Stimulated activated CD4-positive, alpha-beta T cell treated with anti-CD3 and anti-CD28 coated beads, Interleukin-1b, Interleukin-23, amount 100 ng/mL, for 48 hours (primary cell): ENCODE measurements around the gene THADA.
"Not testable (repeated sequence)": the region's sequence is repeated elsewhere in the genome, so short reads cannot be mapped to it uniquely, and the experiment has no call there.

Experiments used
- DNase-seq: peaks from one replicate; pipeline ENCODE4 v3.0.0-alpha.2; 2020

Gene THADA

DNA sequence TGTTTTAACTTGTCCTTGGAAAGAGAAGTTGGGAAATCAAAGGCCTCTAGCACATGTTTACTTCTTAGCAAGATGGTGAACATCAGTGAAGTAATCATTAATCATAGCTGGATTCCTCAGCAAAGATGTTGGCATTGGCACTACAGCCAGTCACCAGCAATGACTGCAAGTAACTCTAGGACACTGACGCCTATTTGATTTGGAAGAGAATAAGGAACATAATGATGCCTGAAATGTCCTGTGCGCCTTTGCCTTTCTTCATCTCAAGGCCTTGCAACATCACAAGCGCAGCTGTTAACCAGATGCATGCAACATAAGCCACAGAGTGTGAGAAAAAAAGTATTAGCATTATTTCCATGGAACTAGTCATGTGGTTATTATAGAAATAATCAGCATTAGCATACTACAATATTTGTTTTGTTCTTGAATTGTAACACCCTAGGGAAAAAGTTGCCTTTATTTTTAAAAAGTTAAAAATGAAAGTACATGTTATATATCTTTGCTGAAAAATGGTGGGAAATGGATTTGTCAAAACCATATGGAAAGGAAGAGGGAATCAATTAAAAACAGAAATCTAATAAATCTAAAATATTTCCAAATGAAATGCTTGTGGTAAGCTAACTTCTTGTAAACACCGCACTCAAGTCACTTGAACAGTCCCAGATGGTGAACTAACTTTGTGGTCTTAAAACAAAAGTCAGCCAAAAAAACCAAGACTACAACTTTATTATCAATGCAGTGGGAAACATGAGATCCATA lies 55.6 kb downstream of the THADA start:
- DNase-seq, result no peak

- DNase-seq, result no peak
Observed at GRCh38 chr2:43539436-43539835, 56.4 kb downstream of the THADA start.

DNA sequence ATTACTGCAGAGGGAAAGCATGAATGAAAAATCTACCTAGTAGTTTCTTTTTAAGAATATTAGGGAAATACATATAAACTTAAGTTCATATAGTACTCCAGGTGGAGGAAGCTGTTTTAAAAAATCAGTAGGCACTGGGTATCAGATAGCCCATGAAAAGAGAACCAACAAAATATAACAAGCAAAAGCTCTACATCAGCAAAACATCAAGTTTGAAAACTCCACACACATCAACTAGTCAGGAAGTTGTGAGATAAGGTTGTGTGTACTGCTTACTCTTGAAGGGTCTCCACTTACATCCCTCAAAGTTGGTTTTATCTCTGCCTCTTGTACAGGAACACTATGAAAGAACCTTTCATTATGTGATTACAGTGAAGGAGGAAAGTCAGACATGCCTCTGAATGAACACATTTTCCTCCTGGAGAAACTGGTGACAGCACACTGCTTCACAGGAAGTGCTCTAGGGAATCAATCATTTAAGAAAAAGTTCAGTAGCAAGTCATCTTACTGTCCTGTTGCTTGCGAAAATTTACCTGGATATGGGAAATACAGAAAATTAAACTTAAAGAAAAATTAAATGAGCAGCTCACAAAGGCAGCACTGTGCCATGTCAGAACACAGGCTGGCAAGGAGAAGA lies 57.7 kb downstream of the THADA start:
- DNase-seq, result no peak

DNA sequence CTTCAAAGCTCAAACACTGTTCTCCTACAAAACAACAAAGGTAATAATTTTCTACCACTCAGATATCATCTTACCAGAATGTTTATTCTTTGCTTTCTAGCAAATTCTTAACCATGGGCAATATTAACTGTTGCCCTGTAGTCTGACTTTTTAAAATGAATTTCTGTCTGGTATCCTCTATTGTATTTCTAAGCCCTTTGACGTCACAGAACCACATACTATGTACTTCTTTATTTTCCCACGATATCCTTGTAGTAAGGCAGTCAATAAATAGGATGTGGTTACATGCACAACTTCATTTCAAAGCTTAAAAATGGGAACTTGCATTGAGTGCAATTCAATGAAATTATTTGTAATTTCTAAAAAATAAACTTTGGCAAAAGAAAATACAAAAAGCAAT lies 58.7 kb downstream of the THADA start:
- DNase-seq, result no peak

DNA sequence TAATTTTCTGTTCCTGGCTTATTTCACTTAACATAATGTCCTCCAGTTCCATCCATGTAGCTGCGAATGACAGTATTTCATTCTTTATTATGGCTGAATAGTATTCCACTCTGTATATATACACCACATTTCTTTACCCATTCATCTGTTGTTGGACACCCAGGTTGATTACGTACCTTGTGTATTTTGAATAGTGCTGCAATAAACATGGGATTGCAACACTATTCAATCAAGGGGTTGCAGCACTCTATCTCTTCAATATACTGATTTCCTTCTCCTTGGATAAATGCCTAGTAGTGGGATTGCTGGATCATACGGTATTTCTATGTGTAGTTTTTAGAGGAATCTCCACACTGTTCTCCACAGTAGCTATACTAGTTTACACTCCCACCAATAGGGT lies 61.3 kb downstream of the THADA start:
- no peak for DNase-seq

DNA sequence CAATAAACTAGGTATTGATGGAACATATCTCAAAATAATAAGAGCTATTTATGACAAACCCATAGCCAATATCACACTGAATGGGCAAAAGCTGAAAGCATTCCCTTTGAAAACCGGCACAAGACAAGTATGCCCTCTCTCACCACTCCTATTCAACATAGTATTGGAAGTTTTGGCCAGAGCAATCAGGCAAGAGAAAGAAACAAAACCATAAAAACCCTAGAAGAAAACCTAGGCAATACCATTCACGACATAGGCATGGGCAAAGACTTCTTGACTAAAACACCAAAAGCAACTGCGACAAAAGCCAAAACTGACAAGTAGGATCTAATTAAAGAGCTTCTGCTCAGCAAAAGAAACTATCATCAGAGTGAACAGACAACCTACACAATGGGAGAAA lies 63.3 kb downstream of the THADA start:
- DNase-seq, result not testable (repeated sequence)

- no peak for DNase-seq
Observed at GRCh38 chr2:43531251-43531650, 64.6 kb downstream of the THADA start.

DNA sequence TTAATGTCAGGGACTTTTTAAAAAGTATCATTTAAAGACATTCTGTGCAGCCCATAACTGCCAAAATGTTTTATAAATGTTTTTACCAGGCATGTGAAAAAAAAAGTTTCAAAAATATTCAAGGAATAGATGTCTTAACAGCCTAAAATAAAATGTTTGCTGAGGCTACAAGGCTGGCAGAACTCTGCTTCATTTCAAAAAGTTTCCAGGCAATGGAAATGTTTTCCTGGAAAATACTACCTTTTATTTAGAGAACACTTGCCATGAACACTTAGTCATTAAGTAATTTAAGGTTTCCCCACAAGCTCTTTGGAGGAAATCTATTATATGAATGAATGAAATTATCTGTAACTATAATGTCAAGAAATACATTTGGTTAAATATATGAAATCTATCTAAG lies 68.8 kb downstream of the THADA start:
- DNase-seq, result no peak

GRCh38 chr2:43525506-43525905 lies 70.3 kb downstream of the THADA start:
- DNase-seq, result no peak

DNA sequence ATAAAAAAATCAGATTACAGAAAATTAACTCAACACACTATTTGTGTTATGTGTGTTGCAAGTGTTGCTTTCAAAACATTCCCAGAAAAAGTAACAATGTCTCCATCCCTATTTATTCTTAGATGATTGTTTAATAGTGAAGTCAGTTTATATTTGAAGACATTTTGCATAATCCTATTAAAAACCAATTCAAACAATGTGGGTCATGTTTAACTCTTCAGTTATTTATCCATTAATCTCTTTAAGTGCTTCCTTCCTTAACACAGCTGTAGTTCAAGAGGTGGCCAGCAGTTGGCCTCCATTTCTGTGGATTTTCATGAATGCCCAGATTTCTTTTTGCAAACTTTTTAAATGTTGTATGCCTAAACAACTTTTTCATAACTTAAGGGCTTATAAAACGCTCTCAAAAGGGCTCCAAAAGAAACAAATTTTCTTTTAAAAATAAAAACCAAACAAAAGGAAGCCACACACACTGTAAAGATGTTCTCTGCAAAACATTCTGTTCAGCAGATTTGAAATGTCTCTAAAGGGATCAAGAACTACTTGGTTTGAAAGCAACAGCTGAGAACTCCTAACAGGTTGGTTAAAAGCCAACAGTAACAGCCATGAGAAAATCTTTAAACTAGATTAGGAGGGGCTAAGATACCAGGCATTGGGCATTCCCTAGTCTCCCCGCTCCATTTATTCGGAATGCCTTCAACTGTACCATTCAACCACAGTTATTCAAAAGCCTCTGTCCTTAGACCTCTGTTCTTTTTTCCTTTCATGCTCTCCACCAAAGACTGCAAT lies 71.5 kb downstream of the THADA start:
- no peak for DNase-seq

DNA sequence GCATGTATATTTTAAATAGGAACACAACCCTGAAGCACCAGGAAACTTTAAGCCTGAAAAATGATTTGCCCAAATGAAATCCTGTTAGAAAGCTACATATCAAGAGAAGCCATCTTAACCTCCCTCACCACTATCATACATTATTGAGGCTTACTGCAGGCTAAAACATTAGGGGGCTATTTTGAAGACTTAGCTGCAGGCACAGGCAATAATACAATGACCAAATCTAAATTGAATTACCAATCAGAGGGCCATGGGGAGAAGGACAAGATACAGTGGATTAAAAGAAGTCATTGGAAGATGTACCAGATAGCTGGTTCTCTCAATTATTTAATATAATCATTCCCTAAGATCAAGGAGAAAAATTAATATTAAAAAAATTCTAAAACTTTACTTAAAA lies 73.7 kb downstream of the THADA start:
- no peak for DNase-seq

- DNase-seq, result no peak
Observed at GRCh38 chr2:43521568-43521967, 74.3 kb downstream of the THADA start.

DNA sequence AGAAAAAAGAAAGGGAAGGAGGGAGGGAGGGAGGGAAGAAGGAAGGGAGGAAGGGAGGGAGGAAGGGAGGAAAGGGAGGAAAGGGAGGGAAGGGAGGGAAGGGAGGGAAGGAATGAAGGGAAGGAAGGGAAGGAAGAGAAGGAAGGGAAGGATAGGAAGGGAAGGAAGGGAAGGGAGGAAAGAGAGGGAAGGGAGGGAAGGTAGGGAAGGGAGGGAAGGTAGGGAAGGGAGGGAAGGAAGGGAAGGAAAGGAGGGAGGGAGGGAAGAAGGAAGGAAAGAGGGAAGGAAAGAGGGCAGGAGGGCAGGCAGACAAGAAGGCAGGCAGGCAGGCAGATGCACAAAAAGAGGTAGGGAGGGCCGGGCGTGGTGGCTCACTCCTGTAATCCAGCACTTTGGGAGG lies 74.9 kb downstream of the THADA start:
- no peak for DNase-seq

- DNase-seq, result no peak
Observed at GRCh38 chr2:43519643-43520221, 76.1 kb downstream of the THADA start.

GRCh38 chr2:43518718-43519117 lies 77.1 kb downstream of the THADA start:
- no peak for DNase-seq

DNA sequence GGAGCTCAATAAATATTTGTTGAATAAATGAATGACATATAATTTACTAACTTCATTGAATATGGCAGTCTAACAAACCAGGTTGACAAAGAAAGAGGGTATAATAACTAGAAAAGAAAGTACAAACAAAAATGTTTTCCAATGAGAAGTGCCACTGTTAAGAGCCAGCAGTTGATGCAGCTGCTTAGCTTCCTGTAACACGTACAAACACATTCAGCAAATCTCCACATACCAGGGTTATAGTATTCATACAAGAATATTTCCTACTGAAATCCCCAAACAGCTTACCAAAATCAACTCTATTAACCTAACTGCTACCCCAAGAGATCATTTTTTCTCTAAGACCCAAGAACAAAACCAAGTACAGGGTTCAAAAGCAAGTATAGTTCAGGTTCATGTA lies 77.7 kb downstream of the THADA start:
- DNase-seq, result no peak

- DNase-seq, result no peak
Observed at GRCh38 chr2:43515807-43516497, 79.9 kb downstream of the THADA start.

DNA sequence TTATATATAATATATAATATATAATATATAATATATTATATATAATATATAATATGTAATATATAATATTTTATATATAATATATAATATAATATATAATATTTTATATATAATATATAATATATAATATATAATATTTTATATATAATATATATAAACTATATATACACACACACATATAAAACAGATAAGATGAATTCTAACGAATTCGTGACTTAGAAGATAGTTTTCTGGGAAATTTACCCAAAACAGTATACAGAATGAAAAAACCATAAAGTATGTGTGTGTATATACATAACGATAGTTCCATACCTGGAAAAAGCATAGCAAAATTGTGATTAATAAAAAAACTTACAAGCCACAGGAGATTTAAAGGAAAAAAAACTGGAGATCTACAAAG lies 80.6 kb downstream of the THADA start:
- DNase-seq, result no peak

GRCh38 chr2:43513796-43514195 lies 82.0 kb downstream of the THADA start:
- DNase-seq, result no peak

GRCh38 chr2:43513216-43513615 lies 82.6 kb downstream of the THADA start:
- no peak for DNase-seq

DNA sequence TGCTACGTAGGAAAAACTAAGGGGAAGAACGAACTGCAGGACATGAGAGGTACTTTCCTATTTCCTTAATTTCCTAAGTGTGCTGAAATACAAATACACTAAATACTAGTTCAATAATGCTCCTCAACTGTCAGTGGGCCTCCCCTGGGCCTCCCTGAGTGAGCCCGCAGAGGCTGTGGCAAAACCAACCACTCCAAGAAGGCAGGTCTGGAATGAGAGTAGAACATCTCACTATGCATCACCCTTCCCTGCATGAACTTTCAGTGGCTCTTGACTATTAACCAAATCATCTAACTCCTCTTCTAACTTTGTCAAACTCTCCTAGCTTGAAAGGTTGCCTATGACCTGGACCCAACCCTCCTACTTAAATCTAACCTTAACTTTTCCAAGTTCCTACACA lies 84.6 kb downstream of the THADA start:
- peak; percentile 4 for DNase-seq

DNA sequence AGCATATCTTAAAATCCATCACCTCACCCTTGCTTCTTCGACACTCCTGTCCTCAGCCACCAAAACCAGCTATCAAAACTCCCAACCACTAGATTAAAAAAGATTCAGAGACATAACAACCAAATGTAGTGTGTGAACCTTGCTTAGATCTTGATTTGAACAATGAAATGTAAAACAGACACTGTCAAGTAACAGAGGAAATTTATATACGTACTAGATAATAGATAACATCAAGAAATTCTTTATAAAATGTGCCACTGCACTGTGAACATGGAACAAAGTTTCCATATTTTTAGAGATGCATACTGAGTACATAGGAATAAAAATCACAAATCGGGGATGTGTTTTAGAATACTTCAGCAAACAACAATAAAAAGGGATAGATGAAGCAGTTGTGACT lies 86.0 kb downstream of the THADA start:
- no peak for DNase-seq

DNA sequence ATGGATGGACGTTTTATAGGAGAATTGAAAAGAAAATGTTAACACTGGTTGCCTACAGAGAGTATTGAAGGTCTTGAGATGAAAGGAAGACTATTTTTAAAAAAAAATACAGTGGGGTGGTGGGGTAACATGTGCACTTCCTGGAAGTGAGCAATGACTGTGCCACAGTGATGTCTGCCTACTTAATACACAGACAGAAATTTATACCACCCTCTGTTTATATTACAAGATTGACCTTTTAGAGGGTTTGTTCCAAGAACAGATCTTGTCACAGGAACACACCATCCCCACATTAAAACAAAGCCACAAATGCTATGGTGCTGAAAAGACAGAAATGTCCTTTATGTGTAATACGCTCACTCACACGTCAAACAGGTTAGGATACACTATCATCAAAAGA lies 87.6 kb downstream of the THADA start:
- no peak for DNase-seq
